Activated T-helper 1 cell treated with anti-CD3 and anti-CD28 coated beads, Interleukin-2, amount 50 U/mL, for 16 hours (primary cell): Measurements from ENCODE around the gene PDIK1L.
A peak's percentile ranks its signal among the peaks of the same experiment; 100 is the strongest.

ENCODE experiments used
- DNase-seq, 2 donors: peaks; one replicate each; pipeline ENCODE4 v3.0.0-alpha.2; 2020; ENCODE audit warnings: low read depth in 1 of 2, low spot score in 1 of 2

The PDIK1L gene

GRCh38 chr1:26111530-26112406 is at the start of gene PDIK1L:
Gene PDIK1L (plus strand): TSS chr1:26111824. CDS start chr1:26114309, 2,485 bp downstream.
- DNase-seq, result peak; percentile 90 to 94

GRCh38 chr1:26064553-26064952 is 47.1 kb upstream of the PDIK1L start:
- DNase-seq, result no peak

GRCh38 chr1:26066160-26066559 is 45.5 kb upstream of the PDIK1L start:
- no peak for DNase-seq

GRCh38 chr1:26066857-26067256 is 44.8 kb upstream of the PDIK1L start:
- DNase-seq, result no peak

GRCh38 chr1:26067432-26067911 is 44.2 kb upstream of the PDIK1L start, which contains the start of gene TRIM63:
Gene TRIM63 (minus strand): TSS chr1:26067630. CDS start chr1:26067494, 136 bp downstream.
- no peak for DNase-seq

- no peak for DNase-seq
Observed at GRCh38 chr1:26069941-26070295, 41.7 kb upstream of the PDIK1L start.

- no peak for DNase-seq
Observed at GRCh38 chr1:26070296-26070962, 41.2 kb upstream of the PDIK1L start.

GRCh38 chr1:26070963-26071342 is 40.7 kb upstream of the PDIK1L start:
- DNase-seq, result no peak

- DNase-seq, result no peak
Observed at GRCh38 chr1:26072305-26072704, 39.3 kb upstream of the PDIK1L start.

- no peak for DNase-seq
Observed at GRCh38 chr1:26075421-26076144, 36.0 kb upstream of the PDIK1L start.

GRCh38 chr1:26077524-26077923 is 34.1 kb upstream of the PDIK1L start:
- no peak for DNase-seq

GRCh38 chr1:26078286-26079177 is 33.1 kb upstream of the PDIK1L start:
- DNase-seq, result no peak

- no peak for DNase-seq
Observed at GRCh38 chr1:26079178-26079563, 32.5 kb upstream of the PDIK1L start.

GRCh38 chr1:26079960-26080814 is 31.4 kb upstream of the PDIK1L start:
- no peak for DNase-seq

GRCh38 chr1:26081267-26082019 is 30.2 kb upstream of the PDIK1L start:
- no peak for DNase-seq

- DNase-seq, result no peak
Observed at GRCh38 chr1:26082020-26082350, 29.6 kb upstream of the PDIK1L start.

GRCh38 chr1:26083208-26083607 is 28.4 kb upstream of the PDIK1L start:
- DNase-seq, result no peak

GRCh38 chr1:26084091-26084561 is 27.5 kb upstream of the PDIK1L start:
- DNase-seq, result no peak

- no peak for DNase-seq
Observed at GRCh38 chr1:26084844-26085243, 26.8 kb upstream of the PDIK1L start.
